Smooth muscle cell (in vitro differentiated cells): ENCODE results near the gene CCDC85C. TPM values are rescaled to one million over a fixed set of nuclear protein-coding genes. Genes with fewer than 3 reads are reported as not detected.

ENCODE experiments used
- DNase-seq: peaks from one replicate; lab custom pipeline; 2025; ENCODE audit not compliant: unreplicated experiment; lab: John Stamatoyannopoulos, UW
- H2AFZ ChIP-seq: fragments of 200-600 bp; sonication (generic); 2 replicates; pipeline ENCODE4 v1.6.0; 2016; ENCODE audit warnings: antibody characterized with exemption, low read depth, mild to moderate bottlenecking
- H3F3A ChIP-seq: fragments of 200-600 bp; sonication (generic); 2 replicates; pipeline ENCODE4 v1.6.0; 2017; ENCODE audit warnings: antibody characterized with exemption, low read depth
- H3K27ac ChIP-seq: fragments of 200-600 bp; sonication (generic); 2 replicates; pipeline ENCODE4 v1.5.1; 2016; ENCODE audit warnings: low read depth, mild to moderate bottlenecking
- H3K27me3 ChIP-seq: fragments of 200-600 bp; sonication (generic); 2 replicates; pipeline ENCODE4 v1.6.1; 2016; ENCODE audit warnings: low read depth, mild to moderate bottlenecking
- H3K36me3 ChIP-seq: fragments of 200-600 bp; sonication (generic); 2 replicates; pipeline ENCODE4 v1.5.1; 2016; ENCODE audit warnings: low read depth
- H3K4me1 ChIP-seq: fragments of 200-600 bp; sonication (generic); 2 replicates; pipeline ENCODE4 v1.5.1; 2016; ENCODE audit warnings: low read depth
- H3K4me2 ChIP-seq: fragments of 200-600 bp; sonication (generic); 2 replicates; pipeline ENCODE4 v1.6.0; 2016; ENCODE audit warnings: mild to moderate bottlenecking
- H3K4me3 ChIP-seq: fragments of 200-600 bp; sonication (generic); 2 replicates; pipeline ENCODE4 v1.5.1; 2016; ENCODE audit warnings: mild to moderate bottlenecking
- H3K79me2 ChIP-seq: fragments of 200-600 bp; sonication (generic); 2 replicates; pipeline ENCODE4 v1.6.0; 2016; ENCODE audit warnings: low read depth, mild to moderate bottlenecking
- H3K9ac ChIP-seq: fragments of 200-600 bp; sonication (generic); 2 replicates; pipeline ENCODE4 v1.6.0; 2016; ENCODE audit warnings: low read depth
- H3K9me3 ChIP-seq: fragments of 200-600 bp; sonication (generic); replicated peaks from 2 replicates; pipeline ENCODE4 v1.5.1; 2016; ENCODE audit warnings: low read depth
- H4K20me1 ChIP-seq: fragments of 200-600 bp; sonication (generic); 2 replicates; pipeline ENCODE4 v1.6.0; 2016; ENCODE audit warnings: low read depth
- WGBS: methylation state at CpG from one replicate; pipeline ENCODE4 v1.1.7; 2016; ENCODE audit warnings: low lambda C conversion rate; 5-methylcytosine and 5-hydroxymethylcytosine counted together
- polyA plus RNA-seq: library from polyadenylated mRNA; unstranded; fragments of >200 nt; fragmentation: Nextera tagmentation; extraction: Ambion mirVana; gene quantifications from 2 replicates; pipeline ENCODE4 v1.2.1, GENCODE V29; 2016
- total RNA-seq: library from RNA; depleted of rRNA; stranded (reverse); fragments of >200 nt; gene quantifications from 2 replicates; pipeline ENCODE4 v1.2.3, GENCODE V29; 2014
- TF ChIP-seq, protein P1 (sequence below): fragments of 200-600 bp; sonication (generic); IDR thresholded peaks from 2 replicates; pipeline ENCODE4 v1.5.1; 2017; ENCODE audit warnings: borderline replicate concordance, mild to moderate bottlenecking, antibody characterized with exemption; ENCODE audit not compliant: insufficient read depth, poor library complexity, severe bottlenecking

Gene CCDC85C
- 4.0 and 4.8 TPM in 2 replicates for total RNA-seq
- 5.2 and 6.5 TPM in 2 replicates for polyA plus RNA-seq

- peaks cover 39% of the 10 kb centered on the region for H3K4me1 ChIP-seq
- peak within 1 kb of the TSS; percentile 66 for H3K9ac ChIP-seq
- H2AFZ ChIP-seq: peak within 1 kb of the TSS; percentile 74
- H4K20me1 ChIP-seq: peaks cover 15% of the 10 kb centered on the region
- peak within 1 kb of the TSS; percentile 85 for H3K4me2 ChIP-seq
- H3K4me3 ChIP-seq: peak within 1 kb of the TSS; percentile 74
- DNase-seq: no peak
- H3K9me3 ChIP-seq: no peaks in the 10 kb centered on the region
- TF ChIP-seq, protein P1, sequence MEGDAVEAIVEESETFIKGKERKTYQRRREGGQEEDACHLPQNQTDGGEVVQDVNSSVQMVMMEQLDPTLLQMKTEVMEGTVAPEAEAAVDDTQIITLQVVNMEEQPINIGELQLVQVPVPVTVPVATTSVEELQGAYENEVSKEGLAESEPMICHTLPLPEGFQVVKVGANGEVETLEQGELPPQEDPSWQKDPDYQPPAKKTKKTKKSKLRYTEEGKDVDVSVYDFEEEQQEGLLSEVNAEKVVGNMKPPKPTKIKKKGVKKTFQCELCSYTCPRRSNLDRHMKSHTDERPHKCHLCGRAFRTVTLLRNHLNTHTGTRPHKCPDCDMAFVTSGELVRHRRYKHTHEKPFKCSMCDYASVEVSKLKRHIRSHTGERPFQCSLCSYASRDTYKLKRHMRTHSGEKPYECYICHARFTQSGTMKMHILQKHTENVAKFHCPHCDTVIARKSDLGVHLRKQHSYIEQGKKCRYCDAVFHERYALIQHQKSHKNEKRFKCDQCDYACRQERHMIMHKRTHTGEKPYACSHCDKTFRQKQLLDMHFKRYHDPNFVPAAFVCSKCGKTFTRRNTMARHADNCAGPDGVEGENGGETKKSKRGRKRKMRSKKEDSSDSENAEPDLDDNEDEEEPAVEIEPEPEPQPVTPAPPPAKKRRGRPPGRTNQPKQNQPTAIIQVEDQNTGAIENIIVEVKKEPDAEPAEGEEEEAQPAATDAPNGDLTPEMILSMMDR: no peak
- WGBS: 2% methylated on average over 87 of the region's 128 CpGs
- H3K36me3 ChIP-seq: no peaks in the 10 kb centered on the region
- peaks cover 21% of the 10 kb centered on the region for H3K79me2 ChIP-seq
- peaks cover 13% of the 10 kb centered on the region for H3F3A ChIP-seq
- peak within 1 kb of the TSS; percentile 41 for H3K27ac ChIP-seq
- H3K27me3 ChIP-seq: no peaks in the 10 kb centered on the region
Measured at GRCh38 chr14:99603471-99604277, at the start of gene CCDC85C. TSS of gene CCDC85C (minus strand) at chr14:99604207. CDS start at chr14:99603959, 248 bp downstream.

DNA sequence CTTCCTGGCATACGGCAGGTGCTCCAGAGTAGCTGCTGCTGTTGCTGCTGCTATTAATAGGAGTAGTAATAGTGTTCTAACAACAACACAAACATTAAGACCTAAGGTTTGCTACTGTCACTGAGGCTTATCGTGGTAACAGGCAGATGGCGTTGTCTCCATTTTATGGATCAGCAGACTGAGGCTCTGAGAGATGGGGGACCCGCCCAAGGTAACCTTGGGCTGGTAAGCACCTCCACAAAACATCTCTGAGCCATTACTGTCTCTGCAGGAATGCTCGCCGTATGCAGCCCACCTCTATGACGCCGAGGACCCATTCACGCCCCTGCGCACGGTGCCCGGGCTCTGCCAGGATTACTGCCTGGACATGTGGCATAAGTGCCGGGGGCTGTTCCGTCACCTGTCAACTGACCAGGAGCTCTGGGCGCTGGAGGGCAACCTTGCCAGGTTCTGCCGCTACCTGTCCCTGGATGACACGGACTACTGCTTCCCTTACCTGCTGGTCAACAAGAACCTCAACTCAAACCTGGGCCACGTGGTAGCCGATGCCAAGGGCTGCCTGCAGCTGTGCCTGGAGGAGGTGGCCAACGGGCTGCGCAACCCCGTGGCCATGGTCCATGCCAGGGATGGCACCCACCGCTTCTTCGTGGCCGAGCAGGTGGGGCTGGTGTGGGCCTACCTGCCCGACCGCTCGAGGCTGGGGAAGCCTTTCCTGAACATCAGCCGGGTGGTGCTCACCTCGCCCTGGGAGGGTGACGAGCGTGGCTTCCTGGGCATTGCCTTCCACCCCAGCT is 48.1 kb upstream of the CCDC85C start:
- Histone ChIP-seq H3K4me2 (no peak overlapping the region), H3K9ac (no peak overlapping the region), H4K20me1 (no peaks in the 10 kb centered on the region), H3K4me3 (no peak overlapping the region), H3F3A (no peaks in the 10 kb centered on the region), H3K4me1 (no peaks in the 10 kb centered on the region), H3K9me3 (no peaks in the 10 kb centered on the region), H3K27me3 (no peaks in the 10 kb centered on the region), H3K36me3 (no peaks in the 10 kb centered on the region), H3K79me2 (no peaks in the 10 kb centered on the region), H2AFZ (no peak overlapping the region), H3K27ac (no peak overlapping the region)
- 96% methylated on average over 32 of the region's 32 CpGs for WGBS
- TF ChIP-seq, protein P1: no peak
- DNase-seq: no peak

GRCh38 chr14:99650189-99650588 is 46.2 kb upstream of the CCDC85C start:
- TF ChIP-seq, protein P1: no peak
- Histone ChIP-seq H3K9ac (no peak overlapping the region), H3K4me3 (no peak overlapping the region), H3K9me3 (no peaks in the 10 kb centered on the region), H3K27me3 (no peaks in the 10 kb centered on the region), H4K20me1 (no peaks in the 10 kb centered on the region), H3K27ac (no peak overlapping the region), H3K4me2 (no peak overlapping the region), H3K4me1 (no peaks in the 10 kb centered on the region), H3F3A (no peaks in the 10 kb centered on the region), H2AFZ (no peak overlapping the region), H3K36me3 (no peaks in the 10 kb centered on the region), H3K79me2 (no peaks in the 10 kb centered on the region)
- WGBS: 64% methylated on average over 9 of the region's 9 CpGs
- DNase-seq: no peak
